HEK293 (cell line): Measurements from ENCODE around the gene RHBDL3.

Experiments used
- EGR2 ChIP-seq: fragments of 450-650 bp; formaldehyde crosslinking; IDR thresholded peaks from 2 replicates; pipeline ENCODE4 v1.5.1; 2016; ENCODE audit warnings: low read depth, missing biosample characterization, missing genetic modification characterization
- KLF10 ChIP-seq: fragments of 450-650 bp; IDR thresholded peaks from 2 replicates; pipeline ENCODE4 v1.5.1; 2018; ENCODE audit warnings: missing biosample characterization, mild to moderate bottlenecking, missing genetic modification characterization
- KLF16 ChIP-seq: fragments of 450-650 bp; formaldehyde crosslinking; IDR thresholded peaks from 2 replicates; pipeline ENCODE4 v1.5.1; 2017; ENCODE audit warnings: missing biosample characterization, missing genetic modification characterization
- KLF17 ChIP-seq: fragments of 450-650 bp; formaldehyde crosslinking; IDR thresholded peaks from 2 replicates; pipeline ENCODE4 v1.5.1; 2016; ENCODE audit warnings: missing biosample characterization, missing genetic modification characterization
- MEIS1 ChIP-seq: sonication (generic); formaldehyde crosslinking; IDR thresholded peaks from 2 replicates; pipeline ENCODE4 v1.8.1; 2022; ENCODE audit warnings: missing genetic modification reagents, mild to moderate bottlenecking, borderline replicate concordance
- MZF1 ChIP-seq: fragments of 450-650 bp; formaldehyde crosslinking; IDR thresholded peaks from 2 replicates; pipeline ENCODE4 v1.5.1; 2017; ENCODE audit warnings: missing biosample characterization, missing genetic modification characterization, borderline replicate concordance
- SCRT2 ChIP-seq: fragments of 450-650 bp; formaldehyde crosslinking; IDR thresholded peaks from 2 replicates; pipeline ENCODE4 v1.5.1; 2016; ENCODE audit warnings: missing biosample characterization, missing genetic modification characterization
- SP3 ChIP-seq: fragments of 450-650 bp; formaldehyde crosslinking; IDR thresholded peaks from 2 replicates; pipeline ENCODE4 v1.5.1; 2016; ENCODE audit warnings: missing biosample characterization, missing genetic modification characterization
- ZBTB1 ChIP-seq: fragments of 450-650 bp; formaldehyde crosslinking; IDR thresholded peaks from 2 replicates; pipeline ENCODE4 v1.5.1; 2016; ENCODE audit warnings: missing biosample characterization, missing genetic modification characterization
- ZFHX2 ChIP-seq: fragments of 450-650 bp; formaldehyde crosslinking; conservative IDR thresholded peaks from 2 replicates; pipeline ENCODE4 v1.5.1; 2016; ENCODE audit warnings: missing biosample characterization, missing genetic modification characterization
- ZNF132 ChIP-seq: fragments of 450-650 bp; formaldehyde crosslinking; IDR thresholded peaks from 2 replicates; pipeline ENCODE4 v1.5.1; 2017; ENCODE audit warnings: missing biosample characterization, missing genetic modification characterization, borderline replicate concordance
- ZNF155 ChIP-seq: fragments of 450-650 bp; formaldehyde crosslinking; IDR thresholded peaks from 2 replicates; pipeline ENCODE4 v1.5.1; 2016; ENCODE audit warnings: missing biosample characterization, missing genetic modification characterization
- ZNF23 ChIP-seq: fragments of 450-650 bp; formaldehyde crosslinking; IDR thresholded peaks from 2 replicates; pipeline ENCODE4 v1.5.1; 2016; ENCODE audit warnings: missing biosample characterization, missing genetic modification characterization, borderline replicate concordance
- ZNF302 ChIP-seq: fragments of 450-650 bp; formaldehyde crosslinking; IDR thresholded peaks from 2 replicates; pipeline ENCODE4 v1.5.1; 2016; ENCODE audit warnings: missing biosample characterization, missing genetic modification characterization, low read depth
- ZNF335 ChIP-seq: fragments of 450-650 bp; formaldehyde crosslinking; conservative IDR thresholded peaks from 2 replicates; pipeline ENCODE4 v1.5.1; 2016; ENCODE audit warnings: missing biosample characterization, missing genetic modification characterization
- ZNF366 ChIP-seq: fragments of 450-650 bp; formaldehyde crosslinking; conservative IDR thresholded peaks from 2 replicates; pipeline ENCODE4 v1.5.1; 2016; ENCODE audit warnings: missing biosample characterization, missing genetic modification characterization
- ZNF398 ChIP-seq: fragments of 450-650 bp; formaldehyde crosslinking; IDR thresholded peaks from 2 replicates; pipeline ENCODE4 v1.5.1; 2017; ENCODE audit warnings: missing biosample characterization, missing genetic modification characterization
- ZNF449 ChIP-seq: fragments of 450-650 bp; formaldehyde crosslinking; IDR thresholded peaks from 2 replicates; pipeline ENCODE4 v1.5.1; 2017; ENCODE audit warnings: missing biosample characterization, mild to moderate bottlenecking, missing genetic modification characterization, moderate library complexity
- ZNF585B ChIP-seq: fragments of 450-650 bp; formaldehyde crosslinking; IDR thresholded peaks from 2 replicates; pipeline ENCODE4 v1.5.1; 2016; ENCODE audit warnings: missing biosample characterization, missing genetic modification characterization
- ZNF596 ChIP-seq: fragments of 450-650 bp; IDR thresholded peaks from 2 replicates; pipeline ENCODE4 v1.5.0; 2018; ENCODE audit warnings: missing biosample characterization, mild to moderate bottlenecking, missing genetic modification characterization, moderate library complexity
- ZNF623 ChIP-seq: fragments of 450-650 bp; formaldehyde crosslinking; IDR thresholded peaks from 2 replicates; pipeline ENCODE4 v1.5.1; 2016; ENCODE audit warnings: missing biosample characterization, missing genetic modification characterization
- ZNF692 ChIP-seq: fragments of 450-650 bp; formaldehyde crosslinking; IDR thresholded peaks from 2 replicates; pipeline ENCODE4 v1.5.1; 2016; ENCODE audit warnings: missing biosample characterization, missing genetic modification characterization
- TF ChIP-seq, protein P1 (sequence below): fragments of 450-650 bp; formaldehyde crosslinking; IDR thresholded peaks from 2 replicates; pipeline ENCODE4 v1.5.1; 2016; ENCODE audit warnings: missing biosample characterization, missing genetic modification characterization
- TF ChIP-seq, protein P2 (sequence below): fragments of 450-650 bp; formaldehyde crosslinking; IDR thresholded peaks from 2 replicates; pipeline ENCODE4 v1.5.1; 2016; ENCODE audit warnings: missing biosample characterization, missing genetic modification characterization
- TF ChIP-seq, protein P3 (sequence below): fragments of 450-650 bp; formaldehyde crosslinking; IDR thresholded peaks from 2 replicates; pipeline ENCODE4 v1.5.1; 2016; ENCODE audit warnings: missing biosample characterization, missing genetic modification characterization, borderline replicate concordance

Gene RHBDL3

DNA sequence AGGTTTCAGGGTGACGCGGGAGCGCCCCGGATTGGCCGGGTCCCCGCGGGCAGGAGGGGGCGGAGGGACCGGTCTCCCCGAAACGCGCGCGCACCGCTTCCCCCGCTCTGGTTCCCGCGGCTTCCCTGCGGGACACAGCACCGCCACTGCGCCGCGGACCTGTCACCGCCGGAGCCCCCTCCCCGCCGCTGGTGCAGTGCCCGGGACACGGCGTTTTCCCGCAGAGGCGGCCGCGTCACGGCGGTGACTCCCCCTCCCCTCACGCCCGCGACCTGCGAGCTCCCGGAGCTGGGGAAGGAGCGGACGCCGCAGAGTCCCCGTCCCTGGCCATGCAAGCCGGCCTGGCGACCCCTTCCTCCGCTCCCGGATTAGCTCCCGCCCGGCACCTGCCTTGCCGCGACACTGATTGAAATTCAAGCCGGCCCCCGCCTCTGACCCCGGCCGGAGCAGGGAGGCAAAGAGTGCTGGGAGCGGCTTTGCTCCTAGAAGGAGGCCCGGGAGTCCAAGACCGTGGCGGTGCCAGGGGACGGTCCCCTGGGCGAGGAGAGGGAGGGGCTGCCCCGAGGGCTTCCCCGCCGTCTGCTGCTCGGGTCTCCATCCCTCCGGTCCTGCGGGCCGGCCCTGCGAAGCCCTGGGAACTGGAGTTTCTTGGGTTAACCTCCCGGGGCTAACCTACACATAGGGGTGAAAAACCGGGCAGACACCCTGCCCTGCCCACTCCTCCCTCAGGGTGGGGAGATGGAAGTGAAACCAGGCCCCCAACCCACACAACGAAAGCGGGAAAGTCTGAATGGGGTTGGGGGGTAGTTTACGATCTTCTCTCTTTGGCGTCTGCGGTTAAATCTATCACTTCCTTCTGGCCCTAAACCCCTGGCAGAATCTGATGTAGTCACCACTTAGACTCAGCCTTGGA lies 1.0 kb downstream of the RHBDL3 start (continued):
- TF ChIP-seq ZNF366 (tag by site-specific recombination): no peak
- TF ChIP-seq MZF1 (tag by site-specific recombination): no peak
- TF ChIP-seq SCRT2 (tag by site-specific recombination): no peak
- no peak for TF ChIP-seq ZNF596
- no peak for TF ChIP-seq ZNF692 (tag by site-specific recombination)
- no peak for TF ChIP-seq KLF10 (tag by site-specific recombination)
- TF ChIP-seq, protein P1, sequence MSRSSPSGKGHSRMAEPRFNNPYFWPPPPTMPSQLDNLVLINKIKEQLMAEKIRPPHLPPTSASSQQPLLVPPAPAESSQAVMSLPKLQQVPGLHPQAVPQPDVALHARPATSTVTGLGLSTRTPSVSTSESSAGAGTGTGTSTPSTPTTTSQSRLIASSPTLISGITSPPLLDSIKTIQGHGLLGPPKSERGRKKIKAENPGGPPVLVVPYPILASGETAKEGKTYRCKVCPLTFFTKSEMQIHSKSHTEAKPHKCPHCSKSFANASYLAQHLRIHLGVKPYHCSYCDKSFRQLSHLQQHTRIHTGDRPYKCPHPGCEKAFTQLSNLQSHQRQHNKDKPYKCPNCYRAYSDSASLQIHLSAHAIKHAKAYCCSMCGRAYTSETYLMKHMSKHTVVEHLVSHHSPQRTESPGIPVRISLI (tag by site-specific recombination): no peak
- TF ChIP-seq ZNF155 (tag by site-specific recombination): no peak
- TF ChIP-seq ZNF132: no peak
- TF ChIP-seq, protein P2, sequence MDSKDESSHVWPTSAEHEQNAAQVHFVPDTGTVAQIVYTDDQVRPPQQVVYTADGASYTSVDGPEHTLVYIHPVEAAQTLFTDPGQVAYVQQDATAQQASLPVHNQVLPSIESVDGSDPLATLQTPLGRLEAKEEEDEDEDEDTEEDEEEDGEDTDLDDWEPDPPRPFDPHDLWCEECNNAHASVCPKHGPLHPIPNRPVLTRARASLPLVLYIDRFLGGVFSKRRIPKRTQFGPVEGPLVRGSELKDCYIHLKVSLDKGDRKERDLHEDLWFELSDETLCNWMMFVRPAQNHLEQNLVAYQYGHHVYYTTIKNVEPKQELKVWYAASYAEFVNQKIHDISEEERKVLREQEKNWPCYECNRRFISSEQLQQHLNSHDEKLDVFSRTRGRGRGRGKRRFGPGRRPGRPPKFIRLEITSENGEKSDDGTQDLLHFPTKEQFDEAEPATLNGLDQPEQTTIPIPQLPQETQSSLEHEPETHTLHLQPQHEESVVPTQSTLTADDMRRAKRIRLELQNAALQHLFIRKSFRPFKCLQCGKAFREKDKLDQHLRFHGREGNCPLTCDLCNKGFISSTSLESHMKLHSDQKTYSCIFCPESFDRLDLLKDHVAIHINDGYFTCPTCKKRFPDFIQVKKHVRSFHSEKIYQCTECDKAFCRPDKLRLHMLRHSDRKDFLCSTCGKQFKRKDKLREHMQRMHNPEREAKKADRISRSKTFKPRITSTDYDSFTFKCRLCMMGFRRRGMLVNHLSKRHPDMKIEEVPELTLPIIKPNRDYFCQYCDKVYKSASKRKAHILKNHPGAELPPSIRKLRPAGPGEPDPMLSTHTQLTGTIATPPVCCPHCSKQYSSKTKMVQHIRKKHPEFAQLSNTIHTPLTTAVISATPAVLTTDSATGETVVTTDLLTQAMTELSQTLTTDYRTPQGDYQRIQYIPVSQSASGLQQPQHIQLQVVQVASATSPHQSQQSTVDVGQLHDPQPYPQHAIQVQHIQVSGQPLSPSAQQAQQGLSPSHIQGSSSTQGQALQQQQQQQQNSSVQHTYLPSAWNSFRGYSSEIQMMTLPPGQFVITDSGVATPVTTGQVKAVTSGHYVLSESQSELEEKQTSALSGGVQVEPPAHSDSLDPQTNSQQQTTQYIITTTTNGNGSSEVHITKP (tag by site-specific recombination): no peak
- TF ChIP-seq ZBTB1: no peak
- no peak for TF ChIP-seq EGR2
- TF ChIP-seq ZNF335 (tag by site-specific recombination): peak; percentile 78
- no peak for TF ChIP-seq ZNF23 (tag by site-specific recombination)
- 0 out of 2 replicates have a peak, but pooled peaks have one; percentile 15 for TF ChIP-seq SP3 (tag by site-specific recombination)
- TF ChIP-seq ZNF623 (tag by site-specific recombination): no peak
- TF ChIP-seq MEIS1: no peak
- TF ChIP-seq ZNF449 (tag by site-specific recombination): no peak
- TF ChIP-seq ZNF302 (tag by site-specific recombination): no peak
- peak; percentile 43 for TF ChIP-seq ZFHX2 (tag by site-specific recombination)
- TF ChIP-seq, protein P3, sequence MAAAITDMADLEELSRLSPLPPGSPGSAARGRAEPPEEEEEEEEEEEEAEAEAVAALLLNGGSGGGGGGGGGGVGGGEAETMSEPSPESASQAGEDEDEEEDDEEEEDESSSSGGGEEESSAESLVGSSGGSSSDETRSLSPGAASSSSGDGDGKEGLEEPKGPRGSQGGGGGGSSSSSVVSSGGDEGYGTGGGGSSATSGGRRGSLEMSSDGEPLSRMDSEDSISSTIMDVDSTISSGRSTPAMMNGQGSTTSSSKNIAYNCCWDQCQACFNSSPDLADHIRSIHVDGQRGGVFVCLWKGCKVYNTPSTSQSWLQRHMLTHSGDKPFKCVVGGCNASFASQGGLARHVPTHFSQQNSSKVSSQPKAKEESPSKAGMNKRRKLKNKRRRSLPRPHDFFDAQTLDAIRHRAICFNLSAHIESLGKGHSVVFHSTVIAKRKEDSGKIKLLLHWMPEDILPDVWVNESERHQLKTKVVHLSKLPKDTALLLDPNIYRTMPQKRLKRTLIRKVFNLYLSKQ (tag by site-specific recombination): no peak
- TF ChIP-seq ZNF398: peak; percentile 54
- TF ChIP-seq KLF17 (tag by site-specific recombination): peak; percentile 41; the same call in 1 of the 2 replicates
- TF ChIP-seq KLF16 (tag by site-specific recombination): no peak
- no peak for TF ChIP-seq ZNF585B (tag by site-specific recombination)
